Adrenal gland (tissue), 12 donors: ENCODE measurements around the gene NFIC. TPM values are rescaled to one million over a fixed set of nuclear protein-coding genes. Genes with fewer than 3 reads are reported as not detected.
A peak's percentile ranks its signal among the peaks of the same experiment; 100 is the strongest.

Experiments used
- DNase-seq, 7 donors: peaks; one replicate each; pipeline ENCODE4 v3.0.0-alpha.2; 2019 to 2020
- H3K27ac ChIP-seq, 5 donors: fragments of 200-600 bp; sonication (generic) in 4 of 5; 1 replicate in 3 of 5; 2 replicates in 2 of 5; pipeline versions ENCODE4 v1.5.1 to v1.8.0; 2016 to 2020; ENCODE audit warnings: mild to moderate bottlenecking in 1 of 5
- H3K27me3 ChIP-seq: fragments of 200-600 bp; 2 replicates; pipeline ENCODE4 v1.8.0; 2021
- H3K36me3 ChIP-seq, 2 donors: fragments of 200-600 bp; replicated peaks in 1 of 2; 1 replicate in 1 of 2; 2 replicates in 1 of 2; pipeline versions ENCODE4 v1.5.1 to v1.8.0; 2018 to 2022
- H3K4me1 ChIP-seq, 2 donors: fragments of 200-600 bp; replicated peaks in 1 of 2; 1 replicate in 1 of 2; 2 replicates in 1 of 2; pipeline versions ENCODE4 v1.5.1 to v1.8.0; 2018 to 2021
- H3K4me3 ChIP-seq, 4 donors: fragments of 200-600 bp; sonication (generic) in 3 of 4; one replicate each; pipeline ENCODE4 v1.5.1; 2016 to 2018
- H3K9me3 ChIP-seq, 3 donors: fragments of 200-600 bp; sonication (generic) in 1 of 3; replicated peaks in 1 of 3; 1 replicate in 2 of 3; 2 replicates in 1 of 3; pipeline versions ENCODE4 v1.5.1 to v1.8.0; 2016 to 2021
- CTCF ChIP-seq, 6 experiments: fragments of 450-650 bp in 4 of 6; fragments of 200-600 bp in 2 of 6; sonication (generic) in 1 of 6; IDR thresholded peaks; 1 replicate in 5 of 6; 2 replicates in 1 of 6; pipeline versions ENCODE4 v1.5.1 to v1.8.0; 2016 to 2021; ENCODE audit warnings: antibody characterized with exemption in 6 of 6, mild to moderate bottlenecking in 2 of 6, moderate library complexity in 1 of 6
- POLR2A ChIP-seq, 2 donors: fragments of 450-650 bp; IDR thresholded peaks; one replicate each; pipeline ENCODE4 v1.6.1; 2017; ENCODE audit warnings: antibody characterized with exemption in 2 of 2, mild to moderate bottlenecking in 2 of 2, moderate library complexity in 1 of 2
- WGBS, 4 donors: extraction: QIAGEN DNeasy Blood & Tissue Kit in 2 of 4; methylation state at CpG; one replicate each; pipeline versions ENCODE4 v1.1.5 to v1.1.7; 2013 to 2017; 5-methylcytosine and 5-hydroxymethylcytosine counted together
- intact Hi-C, 2 donors: fragments of 100-400 bp; cut with DNase I; formaldehyde crosslinking; loops; one replicate each; pipeline versions ENCODE4 v1.14.1 to v1.15.0; 2022 to 2023
- polyA plus RNA-seq, 3 donors: library from polyadenylated mRNA; stranded (reverse); fragments of 200-250 nt in 2 of 3; fragments of 350-450 nt in 1 of 3; fragmentation: Illumina TruSeq in 1 of 3; extraction: RNeasy Lipid Tissue Mini Kit (QIAGEN cat#74804) in 1 of 3; gene quantifications; one replicate each; pipeline ENCODE4 v1.2.3, GENCODE V29; 2013 to 2014
- total RNA-seq, 9 donors: library from RNA; depleted of rRNA in 4 of 9; stranded (reverse); fragments of >200 nt in 4 of 9; fragments of 120-200 nt in 1 of 9; fragmentation: NEBNext Ultra II Directional in 1 of 9; extraction: Animal tissue kit (Norgen Biotek cat#: 25700) in 1 of 9; gene quantifications; one replicate each; pipeline versions ENCODE4 v1.1.0 to v1.2.4, GENCODE V29; 2013 to 2023
- donor health status: healthy with polysubstance abuse.
- donor health status: Bipolar disorder and iron deficiency.
- donor health status: DM: yes; HTN: yes; CAD: no.
- donor health status: DM: no; HTN: no; CAD: no.
- donor health status: DM: no; HTN: no; CAD: no.
- donor health status: DM: yes; HTN: yes; CAD: no.

The NFIC gene
- total and polyA plus RNA-seq, 12 donors = 3.5 to 329 (median 171) TPM

- Histone ChIP-seq H3K27me3 (no peaks in the 10 kb centered on the region), H3K36me3 (peaks cover 0 to 68% of the 10 kb centered on the region in 2 donors), H3K4me1 (peaks cover 30 to 40% of the 10 kb centered on the region in 2 donors), H3K27ac (peak overlapping the region; percentile 38 to 96 (median 73)), H3K4me3 (no peak overlapping the region), H3K9me3 (no peaks in the 10 kb centered on the region)
- TF ChIP-seq CTCF (IDR thresholded peaks at IDR 0.05) = no peak
- TF ChIP-seq POLR2A (IDR thresholded peaks at IDR 0.05) = no peak
- intact Hi-C loops = no loop called here
- WGBS, 4 donors = 72 to 82% (median 80%) methylated on average over 6 to 18 of the region's 18 CpGs
- DNase-seq = no peak
These were observed 90.6 kb downstream of the NFIC start for GRCh38 chr19:3456925-3457527.

GRCh38 chr19:3457528-3458228 lies 91.3 kb downstream of the NFIC start:
- Histone ChIP-seq H3K36me3 (peaks cover 0 to 68% of the 10 kb centered on the region in 2 donors), H3K4me1 (peaks cover 30 to 40% of the 10 kb centered on the region in 2 donors), H3K4me3 (no peak overlapping the region), H3K9me3 (no peaks in the 10 kb centered on the region), H3K27ac (peak overlapping the region; percentile 72 to 96 (median 73)), H3K27me3 (no peaks in the 10 kb centered on the region)
- TF ChIP-seq CTCF (IDR thresholded peaks at IDR 0.05) (no peak), POLR2A (IDR thresholded peaks at IDR 0.05) (no peak)
- intact Hi-C loops = no loop called here
- peak in 2 of 7 donors; percentile 41 to 58 for DNase-seq
- WGBS, 4 donors = 41 to 43% (median 42%) methylated on average over 14 to 22 of the region's 22 CpGs

- Histone ChIP-seq H3K36me3 (peaks cover 0 to 68% of the 10 kb centered on the region in 2 donors), H3K9me3 (no peaks in the 10 kb centered on the region), H3K27me3 (no peaks in the 10 kb centered on the region), H3K27ac (peak overlapping the region; percentile 72 to 96 (median 73)), H3K4me1 (peaks cover 30 to 40% of the 10 kb centered on the region in 2 donors), H3K4me3 (no peak overlapping the region)
- no peak for TF ChIP-seq CTCF (IDR thresholded peaks at IDR 0.05)
- TF ChIP-seq POLR2A (IDR thresholded peaks at IDR 0.05) = no peak
- DNase-seq = peak in 1 of 7 donors; percentile 59
- 42 to 55% (median 43%) methylated on average over 11 to 19 of the region's 19 CpGs for WGBS, 4 donors
- intact Hi-C loops = no loop called here
These were observed 92.1 kb downstream of the NFIC start for GRCh38 chr19:3458229-3459088.
